ENCODE results near the gene TAF11L2.
"Not testable (repeated sequence)": the region's sequence is repeated elsewhere in the genome, so short reads cannot be mapped to it uniquely, and the experiment has no call there.

Gene TAF11L2

GRCh38 chr5:17528369-17528768 lies 30.3 kb downstream of the TAF11L2 start, which contains the start of gene TAF11L6:
Gene TAF11L6, plus strand, starts transcription at chr5:17528669.
- DNase-seq: not testable (repeated sequence)
